ENCODE data around the gene GNAZ. TPM values are rescaled to one million over a fixed set of nuclear protein-coding genes. Genes with fewer than 3 reads are reported as not detected.
A peak's percentile ranks its signal among the peaks of the same experiment; 100 is the strongest.

The GNAZ gene
- total and polyA plus RNA-seq, 7 experiments from 2014 or later: 0.12 to 2.0 (median 0.31) TPM; not detected in 3

GRCh38 chr22:23157560-23158515, 87.5 kb downstream of the GNAZ start:
- H3K9me3 Mint-ChIP-seq: no peaks in the 10 kb centered on the region
- ChIA-PET CTCF (interaction anchor here (1.0 to 1.3 kb wide), 3 partner anchors 11 to 198 kb away, joined by 3 to 5 read pairs (median 3); no protein-coding TSS in a partner anchor), POLR2A (no interaction called here)
- Histone ChIP-seq H3K27me3 (ENCODE audit: control insufficient read depth in 2 of 2, insufficient read depth in 2 of 2, low read length in 2 of 2) (no peaks in the 10 kb centered on the region), H3K4me3 (ENCODE audit: low read length) (no peak overlapping the region), H3K4me1 (ENCODE audit: control insufficient read depth in 2 of 2, insufficient read depth in 2 of 2, low read length in 2 of 2) (peaks cover 0 to 7% of the 10 kb centered on the region in 2 donors), H3K9me3 (ENCODE audit: control insufficient read depth in 2 of 3, low read length in 3 of 3) (no peaks in the 10 kb centered on the region), H3K27ac (ENCODE audit: low read depth, low read length) (no peak overlapping the region), H3K36me3 (ENCODE audit: control insufficient read depth in 2 of 3, insufficient read depth in 3 of 3, low read length in 3 of 3) (no peaks in the 10 kb centered on the region)
- H3K36me3 Mint-ChIP-seq: no peaks in the 10 kb centered on the region
- ATAC-seq (no peak), DNase-seq (no peak)
- intact Hi-C loops (cut with micrococcal nuclease): no loop called here
- H3K27me3 Mint-ChIP-seq: no peaks in the 10 kb centered on the region
- H3K27ac Mint-ChIP-seq: no peak overlapping the region
- peaks cover 3 to 17% (median 12%) of the 10 kb centered on the region in 7 donors for H3K4me1 Mint-ChIP-seq
- no peak overlapping the region for H3K4me3 Mint-ChIP-seq

GRCh38 chr22:23158516-23159290, 88.4 kb downstream of the GNAZ start:
- Histone ChIP-seq H3K36me3 (ENCODE audit: control insufficient read depth in 2 of 3, insufficient read depth in 3 of 3, low read length in 3 of 3) (no peaks in the 10 kb centered on the region), H3K27ac (ENCODE audit: low read depth, low read length) (no peak overlapping the region), H3K9me3 (ENCODE audit: control insufficient read depth in 2 of 3, low read length in 3 of 3) (no peaks in the 10 kb centered on the region), H3K4me1 (ENCODE audit: control insufficient read depth in 2 of 2, insufficient read depth in 2 of 2, low read length in 2 of 2) (no peaks in the 10 kb centered on the region), H3K4me3 (ENCODE audit: low read length) (no peak overlapping the region), H3K27me3 (ENCODE audit: control insufficient read depth in 2 of 2, insufficient read depth in 2 of 2, low read length in 2 of 2) (no peaks in the 10 kb centered on the region)
- Mint-ChIP-seq H3K4me1 (peaks cover 0 to 10% (median 4%) of the 10 kb centered on the region in 7 donors), H3K27ac (no peak overlapping the region), H3K4me3 (no peak overlapping the region), H3K36me3 (no peaks in the 10 kb centered on the region), H3K27me3 (no peaks in the 10 kb centered on the region), H3K9me3 (no peaks in the 10 kb centered on the region)
- CTCF ChIA-PET: interaction anchor here (1.2 kb wide), 1 partner anchor 10 kb away, joined by 3 read pairs; no protein-coding TSS in a partner anchor
- DNase-seq (no peak), ATAC-seq (no peak)
- POLR2A ChIA-PET: no interaction called here
- intact Hi-C loops (cut with micrococcal nuclease): no loop called here

- Mint-ChIP-seq H3K27ac (no peak overlapping the region), H3K4me3 (no peak overlapping the region), H3K27me3 (no peaks in the 10 kb centered on the region), H3K9me3 (no peaks in the 10 kb centered on the region), H3K4me1 (peaks cover 0 to 8% (median 3%) of the 10 kb centered on the region in 7 donors), H3K36me3 (no peaks in the 10 kb centered on the region)
- Histone ChIP-seq H3K9me3 (ENCODE audit: control insufficient read depth in 2 of 3, low read length in 3 of 3) (no peaks in the 10 kb centered on the region), H3K4me1 (ENCODE audit: control insufficient read depth in 2 of 2, insufficient read depth in 2 of 2, low read length in 2 of 2) (no peaks in the 10 kb centered on the region), H3K4me3 (ENCODE audit: low read length) (no peak overlapping the region), H3K27ac (ENCODE audit: low read depth, low read length) (no peak overlapping the region), H3K36me3 (ENCODE audit: control insufficient read depth in 2 of 3, insufficient read depth in 3 of 3, low read length in 3 of 3) (no peaks in the 10 kb centered on the region), H3K27me3 (ENCODE audit: control insufficient read depth in 2 of 2, insufficient read depth in 2 of 2, low read length in 2 of 2) (no peaks in the 10 kb centered on the region)
- intact Hi-C loops (cut with micrococcal nuclease): no loop called here
- DNase-seq: no peak
- ChIA-PET POLR2A (no interaction called here), CTCF (no interaction called here)
- ATAC-seq: peak; percentile 67
Measured at GRCh38 chr22:23159291-23159630, 88.9 kb downstream of the GNAZ start.

GRCh38 chr22:23161029-23161428, 90.7 kb downstream of the GNAZ start:
- Histone ChIP-seq H3K27me3 (ENCODE audit: control insufficient read depth in 2 of 2, insufficient read depth in 2 of 2, low read length in 2 of 2) (no peaks in the 10 kb centered on the region), H3K4me1 (ENCODE audit: control insufficient read depth in 2 of 2, insufficient read depth in 2 of 2, low read length in 2 of 2) (no peaks in the 10 kb centered on the region), H3K27ac (ENCODE audit: low read depth, low read length) (no peak overlapping the region), H3K36me3 (ENCODE audit: control insufficient read depth in 2 of 3, insufficient read depth in 3 of 3, low read length in 3 of 3) (no peaks in the 10 kb centered on the region), H3K4me3 (ENCODE audit: low read length) (no peak overlapping the region), H3K9me3 (ENCODE audit: control insufficient read depth in 2 of 3, low read length in 3 of 3) (no peaks in the 10 kb centered on the region)
- CTCF ChIA-PET: interaction anchor here (0.7 kb wide), 1 partner anchor 225 kb away, joined by 3 read pairs; no protein-coding TSS in a partner anchor
- ATAC-seq: no peak
- Mint-ChIP-seq H3K36me3 (no peaks in the 10 kb centered on the region), H3K9me3 (peaks cover 0 to 3% (median 0%) of the 10 kb centered on the region in 11 donors), H3K27me3 (no peaks in the 10 kb centered on the region), H3K4me1 (peaks cover 0 to 2% (median 0%) of the 10 kb centered on the region in 7 donors), H3K27ac (no peak overlapping the region), H3K4me3 (no peak overlapping the region)
- intact Hi-C loops (cut with micrococcal nuclease): no loop called here
- no peak for DNase-seq
- POLR2A ChIA-PET: no interaction called here

DNA sequence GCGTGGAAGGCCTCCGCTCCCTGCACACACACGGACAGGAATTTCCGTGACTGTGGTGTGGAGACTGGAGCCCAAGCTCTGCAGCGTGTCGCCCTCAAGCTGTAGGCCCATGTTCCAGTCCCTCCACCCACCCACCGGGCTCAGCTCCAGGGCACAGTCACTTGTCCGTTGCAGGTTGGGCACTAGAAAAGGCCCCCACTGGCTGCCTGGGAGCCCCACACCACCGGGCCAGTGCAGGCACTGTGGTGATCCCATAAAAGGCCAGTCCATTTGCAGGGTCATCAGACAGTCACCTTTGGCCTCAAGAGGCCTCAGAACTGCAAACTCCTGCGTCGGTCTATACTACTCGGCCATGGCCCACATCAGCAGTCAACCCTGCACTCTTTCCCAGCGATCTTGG, 91.3 kb downstream of the GNAZ start:
- H3K4me1 Mint-ChIP-seq: no peaks in the 10 kb centered on the region
- Histone ChIP-seq H3K27ac (ENCODE audit: low read depth, low read length) (no peak overlapping the region), H3K36me3 (ENCODE audit: control insufficient read depth in 2 of 3, insufficient read depth in 3 of 3, low read length in 3 of 3) (no peaks in the 10 kb centered on the region), H3K4me1 (ENCODE audit: control insufficient read depth in 2 of 2, insufficient read depth in 2 of 2, low read length in 2 of 2) (no peaks in the 10 kb centered on the region), H3K4me3 (ENCODE audit: low read length) (no peak overlapping the region), H3K9me3 (ENCODE audit: control insufficient read depth in 2 of 3, low read length in 3 of 3) (no peaks in the 10 kb centered on the region), H3K27me3 (ENCODE audit: control insufficient read depth in 2 of 2, insufficient read depth in 2 of 2, low read length in 2 of 2) (no peaks in the 10 kb centered on the region)
- ATAC-seq (no peak), DNase-seq (no peak)
- no peaks in the 10 kb centered on the region for H3K36me3 Mint-ChIP-seq
- POLR2A ChIA-PET: no interaction called here
- no peak overlapping the region for H3K27ac Mint-ChIP-seq
- no peaks in the 10 kb centered on the region for H3K27me3 Mint-ChIP-seq
- intact Hi-C loops (cut with micrococcal nuclease): no loop called here
- peaks cover 0 to 3% (median 0%) of the 10 kb centered on the region in 11 donors for H3K9me3 Mint-ChIP-seq
- H3K4me3 Mint-ChIP-seq: no peak overlapping the region
- CTCF ChIA-PET: interaction anchor here (0.7 kb wide), 1 partner anchor 225 kb away, joined by 3 read pairs; no protein-coding TSS in a partner anchor

- intact Hi-C loops (cut with micrococcal nuclease): no loop called here
- no peaks in the 10 kb centered on the region for H3K4me1 Mint-ChIP-seq
- ChIA-PET CTCF (no interaction called here), POLR2A (no interaction called here)
- ATAC-seq: no peak
- H3K27ac Mint-ChIP-seq: no peak overlapping the region
- Histone ChIP-seq H3K27me3 (ENCODE audit: control insufficient read depth in 2 of 2, insufficient read depth in 2 of 2, low read length in 2 of 2) (no peaks in the 10 kb centered on the region), H3K4me3 (ENCODE audit: low read length) (no peak overlapping the region), H3K36me3 (ENCODE audit: control insufficient read depth in 2 of 3, insufficient read depth in 3 of 3, low read length in 3 of 3) (no peaks in the 10 kb centered on the region), H3K27ac (ENCODE audit: low read depth, low read length) (no peak overlapping the region), H3K9me3 (ENCODE audit: control insufficient read depth in 2 of 3, low read length in 3 of 3) (no peaks in the 10 kb centered on the region), H3K4me1 (ENCODE audit: control insufficient read depth in 2 of 2, insufficient read depth in 2 of 2, low read length in 2 of 2) (no peaks in the 10 kb centered on the region)
- DNase-seq: no peak
- H3K9me3 Mint-ChIP-seq: peaks cover 0 to 3% (median 0%) of the 10 kb centered on the region in 11 donors
- no peaks in the 10 kb centered on the region for H3K27me3 Mint-ChIP-seq
- H3K36me3 Mint-ChIP-seq: no peaks in the 10 kb centered on the region
- no peak overlapping the region for H3K4me3 Mint-ChIP-seq
Measured at GRCh38 chr22:23163665-23164064, 93.3 kb downstream of the GNAZ start.

All from naive thymus-derived CD4-positive, alpha-beta T cell (primary cell).